SJCRH30 (cell line): ENCODE data around the gene PRAMEF4. TPM values are rescaled to one million over a fixed set of nuclear protein-coding genes. Genes with fewer than 3 reads are reported as not detected.

Source experiments
- total RNA-seq: library from RNA; depleted of rRNA; stranded (reverse); fragments of >200 nt; shearing (Covaris generic); gene quantifications from 2 replicates; pipeline ENCODE4 v1.2.3, GENCODE V29; 2014; rRNA removed

The PRAMEF4 gene
- total RNA-seq, 1 experiment from 2014 or later = not detected

Other genes starting within 250 kb of the PRAMEF4 start
- not detected in 2 replicates for gene AADACL4, start 242.1 kb downstream of the PRAMEF4 start, total RNA-seq
- not detected in 2 replicates for gene AADACL3, start 170.1 kb downstream of the PRAMEF4 start, total RNA-seq
- not detected in 2 replicates for gene CFAP107, start 140.0 kb downstream of the PRAMEF4 start, total RNA-seq
- gene PRAMEF12, start 112.5 kb downstream of the PRAMEF4 start, total RNA-seq = not detected in 2 replicates
- gene PRAMEF1, start 94.8 kb downstream of the PRAMEF4 start, total RNA-seq = 0.08 TPM in 1 of 2 replicates, not detected in the other
- not detected in 2 replicates for gene PRAMEF11, start 54.8 kb downstream of the PRAMEF4 start, total RNA-seq
- not detected in 2 replicates for gene HNRNPCL1, start 37.5 kb downstream of the PRAMEF4 start, total RNA-seq
- gene PRAMEF2, start 29.1 kb downstream of the PRAMEF4 start, total RNA-seq = not detected in 2 replicates
- gene PRAMEF10, start 12.1 kb upstream of the PRAMEF4 start, total RNA-seq = not detected in 2 replicates
- not detected in 2 replicates for gene PRAMEF7, start 30.4 kb upstream of the PRAMEF4 start, total RNA-seq
- not detected in 2 replicates for gene PRAMEF6, start 61.4 kb upstream of the PRAMEF4 start, total RNA-seq
- gene PRAMEF27, start 170.4 kb upstream of the PRAMEF4 start, total RNA-seq = not detected in 2 replicates
- gene HNRNPCL3, start 174.6 kb upstream of the PRAMEF4 start, total RNA-seq = not detected in 2 replicates
- not detected in 2 replicates for gene PRAMEF25, start 184.6 kb upstream of the PRAMEF4 start, total RNA-seq
- gene HNRNPCL2, start 230.7 kb upstream of the PRAMEF4 start, total RNA-seq = not detected in 2 replicates